ENCODE results near the gene TBX18. TPM values are rescaled to one million over a fixed set of nuclear protein-coding genes. Genes with fewer than 3 reads are reported as not detected.

TBX18 gene
- total RNA-seq (ENCODE audit: unreplicated experiment), result 9.4 TPM
- long read RNA-seq, result 0 reads

GRCh38 chr6:84764332-84765049 lies at the start of gene TBX18:
Gene TBX18 (minus strand): TSS chr6:84764598. CDS start chr6:84764181, 417 bp downstream.
- H3K27me3 Mint-ChIP-seq (ENCODE audit: unreplicated experiment), result peaks cover 32% of the 10 kb centered on the region

GRCh38 chr6:84811351-84811750 lies 47.0 kb upstream of the TBX18 start:
- H3K27me3 Mint-ChIP-seq (ENCODE audit: unreplicated experiment), result no peaks in the 10 kb centered on the region
- no peak overlapping the region for H3K27ac Mint-ChIP-seq (ENCODE audit: unreplicated experiment)
- no peaks in the 10 kb centered on the region for H3K36me3 Mint-ChIP-seq (ENCODE audit: low read depth, unreplicated experiment)
- no peaks in the 10 kb centered on the region for H3K9me3 Mint-ChIP-seq (ENCODE audit: unreplicated experiment)
- no peak for DNase-seq (ENCODE audit: low spot score)
- TF ChIP-seq CTCF (IDR thresholded peaks at IDR 0.05; ENCODE audit: unreplicated experiment), result no peak
- no peak overlapping the region for H3K4me3 Mint-ChIP-seq (ENCODE audit: unreplicated experiment)
- no peaks in the 10 kb centered on the region for H3K4me1 Mint-ChIP-seq (ENCODE audit: unreplicated experiment)

More at GRCh38 chr6:84764332-84765049, at the start of gene TBX18:
- peak; percentile 93 for DNase-seq (ENCODE audit: low spot score)
- Mint-ChIP-seq H3K36me3 (ENCODE audit: low read depth, unreplicated experiment) (peaks cover 3% of the 10 kb centered on the region), H3K27ac (ENCODE audit: unreplicated experiment) (peak within 1 kb of the TSS; percentile 88), H3K4me1 (ENCODE audit: unreplicated experiment) (peaks cover 32% of the 10 kb centered on the region), H3K4me3 (ENCODE audit: unreplicated experiment) (peak within 1 kb of the TSS; percentile 92), H3K9me3 (ENCODE audit: unreplicated experiment) (no peaks in the 10 kb centered on the region)
- TF ChIP-seq CTCF (IDR thresholded peaks at IDR 0.05; ENCODE audit: unreplicated experiment), result no peak

- H3K9me3 Mint-ChIP-seq (ENCODE audit: unreplicated experiment), result no peaks in the 10 kb centered on the region
- H3K27me3 Mint-ChIP-seq (ENCODE audit: unreplicated experiment), result no peaks in the 10 kb centered on the region
- no peak for TF ChIP-seq CTCF (IDR thresholded peaks at IDR 0.05; ENCODE audit: unreplicated experiment)
- H3K4me3 Mint-ChIP-seq (ENCODE audit: unreplicated experiment), result no peak overlapping the region
- no peaks in the 10 kb centered on the region for H3K4me1 Mint-ChIP-seq (ENCODE audit: unreplicated experiment)
- no peak for DNase-seq (ENCODE audit: low spot score)
- no peaks in the 10 kb centered on the region for H3K36me3 Mint-ChIP-seq (ENCODE audit: low read depth, unreplicated experiment)
- H3K27ac Mint-ChIP-seq (ENCODE audit: unreplicated experiment), result no peak overlapping the region
Measured at GRCh38 chr6:84809455-84809854, 45.1 kb upstream of the TBX18 start.

- Mint-ChIP-seq H3K9me3 (ENCODE audit: unreplicated experiment) (no peaks in the 10 kb centered on the region), H3K4me3 (ENCODE audit: unreplicated experiment) (no peak overlapping the region), H3K27me3 (ENCODE audit: unreplicated experiment) (no peaks in the 10 kb centered on the region), H3K27ac (ENCODE audit: unreplicated experiment) (no peak overlapping the region), H3K4me1 (ENCODE audit: unreplicated experiment) (no peaks in the 10 kb centered on the region), H3K36me3 (ENCODE audit: low read depth, unreplicated experiment) (no peaks in the 10 kb centered on the region)
- DNase-seq (ENCODE audit: low spot score), result no peak
- no peak for TF ChIP-seq CTCF (IDR thresholded peaks at IDR 0.05; ENCODE audit: unreplicated experiment)
Measured at GRCh38 chr6:84808491-84809061, 44.2 kb upstream of the TBX18 start.

- no peaks in the 10 kb centered on the region for H3K4me1 Mint-ChIP-seq (ENCODE audit: unreplicated experiment)
- no peak overlapping the region for H3K4me3 Mint-ChIP-seq (ENCODE audit: unreplicated experiment)
- H3K27ac Mint-ChIP-seq (ENCODE audit: unreplicated experiment), result no peak overlapping the region
- DNase-seq (ENCODE audit: low spot score), result no peak
- no peaks in the 10 kb centered on the region for H3K9me3 Mint-ChIP-seq (ENCODE audit: unreplicated experiment)
- no peaks in the 10 kb centered on the region for H3K27me3 Mint-ChIP-seq (ENCODE audit: unreplicated experiment)
- no peaks in the 10 kb centered on the region for H3K36me3 Mint-ChIP-seq (ENCODE audit: low read depth, unreplicated experiment)
- no peak for TF ChIP-seq CTCF (IDR thresholded peaks at IDR 0.05; ENCODE audit: unreplicated experiment)
Measured at GRCh38 chr6:84805145-84805544, 40.7 kb upstream of the TBX18 start.

Measured in endothelial cell (in vitro differentiated cells).